ENCODE measurements around the gene IGFN1. TPM values are rescaled to one million over a fixed set of nuclear protein-coding genes. Genes with fewer than 3 reads are reported as not detected.

The IGFN1 gene
- polyA plus RNA-seq, 1 donor from 2014 or later, result not detected

- no peak overlapping the region for H3K9ac ChIP-seq (ENCODE audit: low read length)
- no peak overlapping the region for H2AFZ ChIP-seq (ENCODE audit: low read depth, low read length)
- no peaks in the 10 kb centered on the region for H3F3A ChIP-seq (ENCODE audit: insufficient read depth, low read length, poor library complexity, severe bottlenecking)
- no peaks in the 10 kb centered on the region for H4K20me1 ChIP-seq (ENCODE audit: insufficient read depth)
- H3K4me2 ChIP-seq (ENCODE audit: low read length), result no peak overlapping the region
- no peaks in the 10 kb centered on the region for H3K9me3 ChIP-seq (ENCODE audit: low read length)
- no peak overlapping the region for H3K27ac ChIP-seq (ENCODE audit: low read length)
- no peaks in the 10 kb centered on the region for H3K9me2 ChIP-seq (ENCODE audit: insufficient read depth, low read length)
- H3K36me3 ChIP-seq (ENCODE audit: insufficient read depth, low read length), result no peaks in the 10 kb centered on the region
- no peaks in the 10 kb centered on the region for H3K27me3 ChIP-seq (ENCODE audit: insufficient read depth, low read depth, low read length)
- TF ChIP-seq TAF1 (IDR thresholded peaks at IDR 0.05; ENCODE audit: low read depth) (no peak), EP300 (conservative IDR thresholded peaks at IDR 0.05; ENCODE audit: poor library complexity, severe bottlenecking) (no peak), CTCF (IDR thresholded peaks at IDR 0.05; ENCODE audit: poor library complexity, severe bottlenecking) (no peak), RAD21 (conservative IDR thresholded peaks at IDR 0.05) (no peak)
- TF ChIP-seq, protein P1, sequence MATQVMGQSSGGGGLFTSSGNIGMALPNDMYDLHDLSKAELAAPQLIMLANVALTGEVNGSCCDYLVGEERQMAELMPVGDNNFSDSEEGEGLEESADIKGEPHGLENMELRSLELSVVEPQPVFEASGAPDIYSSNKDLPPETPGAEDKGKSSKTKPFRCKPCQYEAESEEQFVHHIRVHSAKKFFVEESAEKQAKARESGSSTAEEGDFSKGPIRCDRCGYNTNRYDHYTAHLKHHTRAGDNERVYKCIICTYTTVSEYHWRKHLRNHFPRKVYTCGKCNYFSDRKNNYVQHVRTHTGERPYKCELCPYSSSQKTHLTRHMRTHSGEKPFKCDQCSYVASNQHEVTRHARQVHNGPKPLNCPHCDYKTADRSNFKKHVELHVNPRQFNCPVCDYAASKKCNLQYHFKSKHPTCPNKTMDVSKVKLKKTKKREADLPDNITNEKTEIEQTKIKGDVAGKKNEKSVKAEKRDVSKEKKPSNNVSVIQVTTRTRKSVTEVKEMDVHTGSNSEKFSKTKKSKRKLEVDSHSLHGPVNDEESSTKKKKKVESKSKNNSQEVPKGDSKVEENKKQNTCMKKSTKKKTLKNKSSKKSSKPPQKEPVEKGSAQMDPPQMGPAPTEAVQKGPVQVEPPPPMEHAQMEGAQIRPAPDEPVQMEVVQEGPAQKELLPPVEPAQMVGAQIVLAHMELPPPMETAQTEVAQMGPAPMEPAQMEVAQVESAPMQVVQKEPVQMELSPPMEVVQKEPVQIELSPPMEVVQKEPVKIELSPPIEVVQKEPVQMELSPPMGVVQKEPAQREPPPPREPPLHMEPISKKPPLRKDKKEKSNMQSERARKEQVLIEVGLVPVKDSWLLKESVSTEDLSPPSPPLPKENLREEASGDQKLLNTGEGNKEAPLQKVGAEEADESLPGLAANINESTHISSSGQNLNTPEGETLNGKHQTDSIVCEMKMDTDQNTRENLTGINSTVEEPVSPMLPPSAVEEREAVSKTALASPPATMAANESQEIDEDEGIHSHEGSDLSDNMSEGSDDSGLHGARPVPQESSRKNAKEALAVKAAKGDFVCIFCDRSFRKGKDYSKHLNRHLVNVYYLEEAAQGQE (IDR thresholded peaks at IDR 0.05; ENCODE audit: borderline replicate concordance), result no peak
- H3K79me2 ChIP-seq (replicated peaks; ENCODE audit: insufficient read depth, low read length), result no peaks in the 10 kb centered on the region
- H3K4me3 ChIP-seq (ENCODE audit: low read length), result no peak overlapping the region
Observed at GRCh38 chr1:201217851-201218250, 27.2 kb downstream of the IGFN1 start.

- H2AFZ ChIP-seq (ENCODE audit: low read depth, low read length), result no peak overlapping the region
- no peak overlapping the region for H3K4me3 ChIP-seq (ENCODE audit: low read length)
- H4K20me1 ChIP-seq (ENCODE audit: insufficient read depth), result no peaks in the 10 kb centered on the region
- no peaks in the 10 kb centered on the region for H3K36me3 ChIP-seq (ENCODE audit: insufficient read depth, low read length)
- H3F3A ChIP-seq (ENCODE audit: insufficient read depth, low read length, poor library complexity, severe bottlenecking), result no peaks in the 10 kb centered on the region
- TF ChIP-seq EP300 (conservative IDR thresholded peaks at IDR 0.05; ENCODE audit: poor library complexity, severe bottlenecking), result no peak
- TF ChIP-seq, protein P1 (IDR thresholded peaks at IDR 0.05; ENCODE audit: borderline replicate concordance), result no peak
- TF ChIP-seq POLR2AphosphoS5 (IDR thresholded peaks at IDR 0.05), result no peak
- no peak for TF ChIP-seq MXI1 (conservative IDR thresholded peaks at IDR 0.05; ENCODE audit: poor library complexity, severe bottlenecking)
- TF ChIP-seq RAD21 (conservative IDR thresholded peaks at IDR 0.05), result no peak
- TF ChIP-seq EZH2 (IDR thresholded peaks at IDR 0.05; ENCODE audit: borderline replicate concordance, insufficient read depth, low read length, poor library complexity, severe bottlenecking), result no peak
- TF ChIP-seq CTCF (IDR thresholded peaks at IDR 0.05; ENCODE audit: poor library complexity, severe bottlenecking), result no peak
- TF ChIP-seq SMC3 (conservative IDR thresholded peaks at IDR 0.05; ENCODE audit: poor library complexity), result no peak
- TF ChIP-seq TAF1 (IDR thresholded peaks at IDR 0.05; ENCODE audit: low read depth), result no peak
- H3K27ac ChIP-seq (ENCODE audit: low read length), result no peak overlapping the region
- H3K27me3 ChIP-seq (ENCODE audit: insufficient read depth, low read depth, low read length), result no peaks in the 10 kb centered on the region
- no peaks in the 10 kb centered on the region for H3K79me2 ChIP-seq (replicated peaks; ENCODE audit: insufficient read depth, low read length)
- H3K9ac ChIP-seq (ENCODE audit: low read length), result no peak overlapping the region
- H3K9me2 ChIP-seq (ENCODE audit: insufficient read depth, low read length), result no peaks in the 10 kb centered on the region
- no peak overlapping the region for H3K4me2 ChIP-seq (ENCODE audit: low read length)
- no peaks in the 10 kb centered on the region for H3K9me3 ChIP-seq (ENCODE audit: low read length)
Observed at GRCh38 chr1:201218409-201218808, 27.8 kb downstream of the IGFN1 start.
